LHCN-M2 (cell line): ENCODE measurements around the gene IL1A. TPM values are rescaled to one million over a fixed set of nuclear protein-coding genes. Genes with fewer than 3 reads are reported as not detected.
A peak's percentile ranks its signal among the peaks of the same experiment; 100 is the strongest.

Source experiments
- DNase-seq: peaks from one replicate; pipeline ENCODE4 v3.0.0-alpha.2; 2012; ENCODE audit warnings: low read depth
- total RNA-seq: library from RNA; depleted of rRNA; stranded (reverse); fragments of >200 nt; gene quantifications from 2 replicates; pipeline ENCODE4 v1.2.3, GENCODE V29; 2014

IL1A gene
- total RNA-seq, 1 experiment from 2014 or later, result not detected

DNA sequence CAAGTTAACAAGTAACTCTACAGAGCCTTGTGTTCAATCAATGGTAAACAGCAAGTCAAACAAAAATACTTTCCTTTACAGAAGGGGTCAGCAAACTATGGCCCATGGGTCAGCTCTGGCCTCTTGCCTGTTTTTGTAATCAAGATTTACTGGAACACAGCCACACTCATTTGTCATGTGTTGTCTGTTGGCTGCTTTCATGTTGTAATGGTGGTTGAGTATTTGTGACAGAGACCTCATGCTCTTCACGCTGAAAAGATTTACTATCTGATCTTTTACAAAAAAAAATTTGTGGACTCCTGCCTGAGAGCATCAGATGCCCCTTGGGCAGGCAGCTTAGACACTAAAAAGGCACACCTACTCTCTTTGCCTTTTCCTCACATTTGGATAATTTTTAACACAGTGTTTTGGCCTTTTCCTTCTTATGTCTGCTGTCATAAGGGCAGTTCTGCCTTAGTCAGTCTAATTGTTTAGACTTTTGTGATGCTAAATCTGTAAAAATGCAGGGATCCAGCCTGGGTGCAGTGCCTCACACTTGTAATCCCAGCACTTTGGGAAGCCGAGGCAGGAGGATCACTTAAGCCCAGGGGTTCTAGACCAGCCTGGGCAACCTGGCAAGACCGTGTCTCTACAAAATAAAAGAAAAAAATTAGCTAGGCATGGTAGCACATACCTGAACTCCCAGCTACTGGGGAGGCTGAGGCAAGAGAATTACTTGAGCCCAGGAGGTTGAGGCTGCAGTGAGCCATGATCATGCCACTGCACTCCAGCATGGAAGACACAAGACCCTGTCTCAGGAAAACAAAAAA, 34.0 kb upstream of the IL1A start:
- DNase-seq, result no peak

DNA sequence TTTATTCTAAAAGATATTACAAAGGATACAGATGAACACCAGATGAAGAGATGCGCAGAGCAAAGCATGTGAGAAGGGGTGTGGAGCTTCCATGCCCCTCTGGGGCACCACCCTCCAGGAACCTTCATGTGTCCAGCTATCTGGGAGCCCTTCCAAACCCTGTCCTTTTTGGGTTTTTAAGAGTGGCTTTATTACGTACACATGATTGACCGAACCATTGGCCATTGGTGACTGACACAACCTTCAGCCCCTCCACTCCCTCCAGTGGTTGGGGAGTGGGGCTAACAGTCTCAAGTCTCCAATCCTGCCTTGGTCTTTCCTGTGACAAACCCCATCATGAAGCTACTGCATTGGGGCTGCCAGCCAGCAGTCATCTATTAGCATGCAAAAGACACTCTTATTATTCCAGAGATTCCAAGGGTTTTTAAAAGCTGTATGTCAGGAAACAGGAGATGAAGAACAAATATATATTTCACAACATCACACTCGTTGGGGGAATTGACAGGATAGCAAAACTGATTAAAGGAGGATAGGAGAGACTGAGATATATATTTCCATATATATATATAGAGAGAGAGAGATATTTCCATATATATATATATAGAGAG, 32.9 kb upstream of the IL1A start:
- DNase-seq, result no peak

DNA sequence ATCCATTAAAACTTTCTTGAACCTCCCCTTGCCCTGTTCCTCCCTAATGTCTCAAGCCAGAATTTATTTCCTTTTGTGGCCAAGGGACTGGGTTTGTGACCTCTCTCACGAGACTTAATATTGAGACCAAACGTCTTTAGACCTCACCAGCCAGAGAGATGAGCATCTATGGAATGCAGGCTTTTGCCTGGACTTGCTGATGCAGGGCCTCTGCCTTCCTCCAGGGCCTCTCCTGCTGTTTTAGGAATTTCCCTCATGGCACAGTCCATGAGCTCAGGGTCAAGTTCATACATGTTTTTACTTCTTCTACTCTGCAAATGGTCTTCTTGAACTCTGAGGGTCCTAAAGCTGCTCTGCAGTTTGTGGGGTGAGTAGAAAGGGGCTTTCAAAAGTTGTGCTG, 30.0 kb upstream of the IL1A start:
- no peak for DNase-seq

- DNase-seq, result no peak
Observed at GRCh38 chr2:112813280-112813966, 29.1 kb upstream of the IL1A start.

DNA sequence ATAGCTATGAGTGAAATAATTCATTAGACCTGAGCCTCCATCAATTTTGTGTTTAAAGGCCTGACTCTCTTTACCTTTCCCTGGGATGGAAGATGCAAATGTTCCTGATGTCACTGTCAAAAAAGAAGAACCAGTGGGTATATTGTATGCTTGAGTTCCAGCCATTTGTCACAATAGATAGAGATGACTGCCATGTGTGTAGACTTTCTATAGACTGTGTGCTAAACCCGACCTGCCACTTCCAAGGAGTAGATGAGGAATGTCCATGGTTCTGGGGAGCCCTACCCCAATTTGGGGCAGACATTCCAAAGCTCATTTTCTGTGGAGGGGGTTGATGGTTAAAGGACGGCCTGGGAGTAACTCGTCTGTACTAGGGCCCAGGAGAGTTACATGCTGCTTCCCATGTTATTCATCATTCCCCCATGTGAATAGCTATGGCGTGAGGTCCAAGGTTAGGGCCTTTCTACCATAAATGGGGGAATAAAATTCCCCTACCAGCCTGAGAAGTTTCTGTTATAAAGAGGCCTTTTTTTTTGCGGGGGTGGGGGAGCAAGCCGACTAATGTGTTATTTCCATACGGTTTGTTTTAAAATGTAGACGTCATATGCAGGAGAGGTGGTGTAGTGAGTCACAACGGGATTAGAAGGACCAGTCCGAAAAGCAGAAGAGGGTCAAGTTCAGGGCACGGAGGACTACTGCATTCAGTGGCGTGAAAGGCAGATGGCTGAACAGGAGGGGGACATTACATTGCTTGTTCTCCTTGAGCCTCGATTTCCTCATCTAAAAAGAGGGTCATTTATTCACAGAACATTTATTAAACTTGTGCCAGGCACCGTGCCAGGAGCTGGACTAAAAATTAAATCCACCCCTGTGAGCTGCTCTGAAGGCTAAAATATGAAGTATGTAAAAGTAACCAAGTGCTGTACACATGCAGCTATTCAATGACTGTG, 28.3 kb upstream of the IL1A start:
- peak; percentile 22 for DNase-seq

DNA sequence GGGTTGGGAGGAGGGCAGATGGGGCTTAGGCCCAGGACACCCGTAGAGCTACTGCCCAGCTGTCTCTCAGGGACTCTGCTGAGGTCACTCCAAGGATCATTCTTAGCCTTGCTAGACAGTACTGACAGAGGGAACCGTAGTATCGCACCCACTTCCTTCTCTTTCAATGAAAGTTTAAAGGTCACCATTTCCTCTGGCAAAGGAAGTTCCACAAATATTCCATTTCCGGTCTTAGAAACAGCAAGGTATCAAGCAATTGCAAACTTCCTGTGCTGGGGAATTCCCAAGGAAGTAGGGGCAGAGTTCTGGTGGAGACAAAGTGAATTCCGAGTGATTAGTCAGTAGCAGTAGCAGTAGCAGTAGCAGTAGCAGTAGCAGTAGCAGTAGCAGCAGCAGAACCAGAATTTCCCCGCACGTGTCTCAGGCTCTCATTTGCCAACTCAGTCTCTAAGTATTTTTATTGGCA, 27.6 kb upstream of the IL1A start:
- peak; percentile 39 for DNase-seq

GRCh38 chr2:112811276-112811831, 27.1 kb upstream of the IL1A start:
- no peak for DNase-seq

- no peak for DNase-seq
Observed at GRCh38 chr2:112809112-112809511, 24.8 kb upstream of the IL1A start.

GRCh38 chr2:112807233-112807807, 23.0 kb upstream of the IL1A start:
- DNase-seq, result no peak

DNA sequence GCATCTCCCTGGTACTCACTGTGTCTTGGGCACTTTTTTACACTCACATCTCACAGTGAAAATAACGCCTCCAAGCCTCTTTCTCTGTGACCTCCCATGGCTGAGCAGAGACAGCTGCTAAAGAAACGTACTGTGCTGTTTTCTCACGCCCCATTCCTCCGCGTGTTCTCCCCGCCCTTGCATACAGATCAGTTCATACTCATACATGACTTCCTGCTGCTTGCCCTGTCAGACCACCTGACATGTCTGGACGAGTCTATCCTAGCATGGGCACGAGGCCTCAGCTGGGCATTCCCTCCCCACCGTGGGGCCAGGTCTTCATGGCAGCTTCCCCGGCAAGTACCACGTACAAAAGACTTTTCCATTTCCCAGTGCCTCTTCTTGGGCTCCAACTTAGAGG, 21.2 kb upstream of the IL1A start:
- no peak for DNase-seq

- DNase-seq, result peak; percentile 67
Observed at GRCh38 chr2:112803691-112804521, 19.6 kb upstream of the IL1A start.

DNA sequence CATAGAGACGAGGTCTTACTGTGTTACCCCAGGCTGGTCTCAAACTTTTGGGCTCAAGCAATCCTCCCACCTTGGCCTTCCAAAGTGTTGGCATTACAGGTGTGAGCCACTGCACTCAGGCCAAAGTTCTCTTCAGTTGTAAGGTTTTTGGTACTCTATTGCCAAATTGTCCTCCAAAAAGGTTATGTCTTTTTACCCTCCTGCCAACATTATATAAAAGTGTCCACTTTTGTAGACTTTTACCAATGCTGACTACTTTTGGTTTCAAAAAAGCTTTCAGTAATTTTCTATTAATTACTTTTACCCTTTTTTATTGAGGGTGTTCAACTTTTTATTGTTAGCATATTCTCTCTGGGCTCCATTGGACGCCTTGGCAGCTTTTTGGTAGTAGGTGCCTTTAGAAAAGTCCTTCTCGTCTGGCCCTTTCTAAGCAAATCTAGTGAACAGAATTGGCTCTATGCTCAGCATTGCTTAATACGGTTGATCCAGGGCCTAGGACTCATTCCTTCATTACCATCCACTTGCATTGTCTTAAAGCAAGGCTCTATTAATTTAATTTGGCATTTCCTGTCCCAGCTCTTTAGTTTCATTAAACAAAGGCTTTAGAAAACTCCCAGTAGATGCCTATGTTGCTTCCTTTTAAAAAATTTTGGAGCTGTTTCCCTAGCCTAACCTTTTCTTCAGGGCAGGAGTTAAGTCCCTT, 16.7 kb upstream of the IL1A start:
- no peak for DNase-seq

DNA sequence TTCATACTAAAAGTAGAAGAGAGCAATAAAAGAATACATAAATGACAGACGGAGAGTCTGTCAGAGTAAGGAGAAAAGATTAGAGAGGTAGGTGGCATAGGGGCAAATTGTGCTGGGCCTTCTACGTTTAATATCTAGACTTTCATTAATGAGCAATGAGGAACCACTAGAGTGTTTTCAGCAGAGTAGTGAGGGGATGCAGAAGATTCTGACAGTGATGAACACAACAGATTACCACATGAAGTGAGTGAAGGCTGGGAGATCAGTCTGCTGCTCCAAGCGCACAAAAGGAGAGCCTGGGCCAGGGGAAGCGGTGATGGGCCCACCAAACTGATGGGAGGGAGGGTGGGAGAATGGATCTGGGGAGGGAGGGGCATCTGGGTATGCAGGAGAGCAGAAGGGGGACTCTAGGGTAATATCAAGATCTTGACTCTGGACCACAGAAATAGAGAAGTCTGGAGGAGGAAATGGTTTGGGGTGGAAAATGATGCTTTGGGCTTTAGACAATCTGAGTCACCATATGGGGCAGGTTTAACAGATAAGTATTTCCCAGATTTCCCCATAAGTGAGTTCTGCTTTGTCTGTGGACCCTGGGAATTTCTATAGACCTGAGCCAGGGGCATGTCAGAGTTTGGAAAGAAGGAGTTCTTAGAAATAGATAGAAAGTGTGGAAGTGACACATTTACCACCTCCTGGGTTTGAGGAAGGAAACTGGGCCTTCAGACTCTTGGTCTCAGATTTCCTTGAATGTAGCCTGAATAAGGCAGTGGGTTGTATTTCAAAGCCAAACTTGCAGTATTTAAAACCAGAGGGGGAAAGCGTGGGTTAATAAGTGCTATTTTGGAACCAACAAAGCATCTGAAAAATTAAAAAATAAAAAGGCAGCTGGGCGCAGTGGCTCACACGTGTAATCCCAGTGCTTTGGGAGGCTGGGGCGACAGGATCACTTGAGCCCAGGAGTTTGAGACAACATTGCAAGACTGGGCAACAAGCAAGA, 15.0 kb upstream of the IL1A start:
- no peak for DNase-seq

DNA sequence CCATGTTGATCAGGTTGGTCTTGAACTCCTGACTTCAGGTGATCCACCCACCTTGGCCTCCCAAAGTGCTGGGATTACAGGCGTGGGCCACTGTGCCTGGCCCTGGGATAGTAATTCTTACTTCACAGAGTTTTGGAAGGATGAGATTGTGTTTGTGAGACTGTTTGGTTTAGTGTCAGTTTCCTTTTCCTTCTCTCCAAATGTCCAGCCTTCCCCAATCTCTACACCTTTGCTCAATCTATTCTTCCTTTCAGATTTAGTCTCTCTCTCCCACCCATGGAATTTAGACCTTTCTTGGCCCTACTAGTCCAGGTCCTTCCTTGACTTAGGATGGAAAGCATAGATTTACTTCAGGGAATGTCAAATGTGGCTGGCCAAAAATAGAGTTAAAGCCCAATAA, 12.2 kb upstream of the IL1A start:
- no peak for DNase-seq

DNA sequence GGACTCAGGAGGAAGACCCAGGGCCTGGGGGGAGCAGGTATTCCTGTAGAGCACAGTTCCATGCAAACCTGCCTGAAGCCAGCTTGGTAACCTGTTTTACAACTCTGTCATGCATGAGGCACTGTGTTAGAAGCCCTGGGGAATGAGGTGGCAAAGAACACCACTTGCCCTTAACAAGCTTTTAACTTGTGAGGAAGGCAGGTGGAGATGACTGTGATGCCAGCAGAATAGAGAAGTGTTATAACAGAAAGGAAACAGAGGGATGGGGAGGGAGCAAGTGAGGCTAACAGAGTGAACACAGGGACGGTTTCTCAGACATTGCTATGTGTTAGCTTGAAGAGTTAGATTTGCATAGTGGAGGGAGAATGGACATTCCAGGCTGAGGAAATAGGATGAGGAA, 11.5 kb upstream of the IL1A start:
- no peak for DNase-seq

DNA sequence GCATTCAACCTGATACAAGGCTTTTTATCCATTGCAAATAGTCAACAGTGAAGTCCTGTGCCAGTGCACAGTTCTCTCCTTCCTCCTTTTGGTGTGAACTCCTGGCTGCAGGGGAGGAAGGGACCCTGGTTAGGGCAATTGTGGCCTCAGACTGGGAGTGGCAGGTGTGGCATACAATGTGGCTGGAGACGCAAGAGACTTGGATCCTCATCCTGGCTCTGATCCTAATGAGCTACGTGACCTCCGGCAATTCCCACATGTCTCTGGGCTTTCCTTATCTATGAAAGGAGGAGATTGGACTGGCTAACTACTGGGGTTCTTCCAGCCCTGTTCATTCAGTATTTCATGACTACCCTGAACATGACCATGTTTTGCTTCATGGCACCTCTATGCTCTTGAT, 10.5 kb upstream of the IL1A start:
- no peak for DNase-seq

DNA sequence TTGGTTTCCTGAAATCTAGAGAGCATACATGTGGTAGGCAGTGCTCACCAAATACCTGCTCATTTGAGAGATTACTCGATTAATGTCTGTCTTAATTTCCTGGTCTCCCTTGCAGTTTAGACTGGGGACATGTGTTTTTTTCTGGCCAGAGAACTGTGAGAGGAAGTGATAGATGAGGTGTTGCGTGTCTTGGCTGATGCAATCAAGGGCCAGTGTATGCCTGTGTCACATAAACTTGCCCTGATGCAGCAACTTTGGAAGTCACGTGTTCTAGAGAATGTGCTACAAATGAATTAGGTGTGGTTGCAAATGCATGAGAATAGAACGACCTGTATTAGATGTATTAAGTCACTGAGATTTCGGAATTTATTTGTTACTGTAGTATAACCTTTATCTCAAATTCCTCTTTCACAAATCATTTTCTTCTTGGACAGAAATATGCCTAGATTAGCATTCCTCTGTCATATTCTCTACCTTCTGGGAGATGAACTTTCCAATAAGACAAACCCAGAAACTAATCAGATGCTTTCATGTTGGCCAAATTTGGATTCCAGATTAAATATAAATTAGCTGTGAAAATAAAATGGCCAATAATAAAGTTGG, 9.9 kb upstream of the IL1A start:
- DNase-seq, result peak; percentile 36
